HCT116 (cell line): ENCODE measurements around the gene CDK9. TPM values are rescaled to one million over a fixed set of nuclear protein-coding genes. Genes with fewer than 3 reads are reported as not detected.

Source experiments
- ATAC-seq: fragments of 200-7000 bp; cut with Tn5 transposase; 2 replicates; pipeline ENCODE4 v1.9.1; 2020; ENCODE audit warnings: mild to moderate bottlenecking, moderate library complexity
- Bru-seq: library from RNA; stranded (reverse); fragments of 400-500 nt; gene quantifications from one replicate; lab custom pipeline; 2021; lab: Mats Ljungman, UMichigan
- BruChase-seq, 2 experiments: library from RNA; stranded (reverse); fragments of 400-500 nt; gene quantifications; one replicate each; lab custom pipeline; 2021; lab: Mats Ljungman, UMichigan
- BruUV-seq: library from RNA; stranded (reverse); fragments of 400-500 nt; replicated peaks from 2 replicates; lab custom pipeline; 2021; lab: Mats Ljungman, UMichigan
- CTCF ChIA-PET: fragments of 300-600 bp; sonication (Branson Sonifier 250); formaldehyde crosslinking; loops from one replicate; lab custom pipeline; 2021; ENCODE audit warnings: antibody characterized with exemption; lab: Charles Lee
- POLR2A ChIA-PET: fragments of 300-600, 350-600 bp; sonication (Branson Sonifier 250); formaldehyde crosslinking; loops from one replicate; lab custom pipeline; 2021; ENCODE audit warnings: antibody characterized with exemption; lab: Charles Lee
- RAD21 ChIA-PET, 2 experiments: fragments of 300-600 bp; sonication (Branson Sonifier 250); formaldehyde crosslinking; loops; one replicate each; lab custom pipeline; 2023; ENCODE audit warnings: low total read pairs in 2 of 2; ENCODE audit not compliant: uncharacterized antibody in 2 of 2, unreplicated experiment in 2 of 2, low non-redundant PET in 1 of 2; lab: Charles Lee
- DNase-seq: peaks from one replicate; pipeline ENCODE4 v3.0.0-alpha.2; 2010; ENCODE audit warnings: low read depth, low spot score
- H2AFZ ChIP-seq: fragments of 200-600 bp; shearing (Covaris generic), sonication (generic); 2 replicates; pipeline ENCODE4 v1.6.1; 2017; ENCODE audit warnings: low read depth, mixed run types, mixed read lengths, antibody characterized with exemption, low read length; ENCODE audit not compliant: poor library complexity, severe bottlenecking
- H3K27ac ChIP-seq: 2 replicates; pipeline ENCODE4 v1.5.1; 2012; ENCODE audit warnings: low read depth, low read length
- H3K27me3 ChIP-seq: fragments of 200-600 bp; sonication (generic); 2 replicates; pipeline ENCODE4 v1.6.1; 2016; ENCODE audit warnings: mixed run types, low read length, mixed read lengths; ENCODE audit not compliant: insufficient read depth
- H3K36me3 ChIP-seq, 2 experiments: fragments of 200-500 bp in 1 of 2; fragments of 200-600 bp in 1 of 2; sonication (Bioruptor generic) in 1 of 2; sonication (generic) in 1 of 2; 2 replicates each; pipeline versions ENCODE4 v1.5.1 to v1.6.1; 2014 to 2016; ENCODE audit warnings: low read length in 2 of 2, inconsistent platforms in 1 of 2, mixed read lengths in 1 of 2, mixed run types in 1 of 2; ENCODE audit not compliant: insufficient read depth in 2 of 2, control insufficient read depth in 1 of 2
- H3K4me1 ChIP-seq, 2 experiments: fragments of 200-600 bp in 1 of 2; sonication (generic) in 1 of 2; 2 replicates each; pipeline versions ENCODE4 v1.5.1 to v1.6.1; 2012 to 2017; ENCODE audit warnings: low read length in 2 of 2, inconsistent platforms in 1 of 2, mild to moderate bottlenecking in 1 of 2, mixed read lengths in 1 of 2, mixed run types in 1 of 2, moderate library complexity in 1 of 2; ENCODE audit not compliant: insufficient read depth in 2 of 2, control insufficient read depth in 1 of 2
- H3K4me2 ChIP-seq: fragments of 200-600 bp; sonication (generic); 2 replicates; pipeline ENCODE4 v1.6.1; 2017; ENCODE audit warnings: mixed run types, low read length, mixed read lengths
- H3K4me3 ChIP-seq, 2 experiments: fragments of 200-600 bp in 1 of 2; sonication (generic) in 1 of 2; replicated peaks in 1 of 2; 2 replicates each; pipeline ENCODE4 v1.5.1; 2011 to 2016; ENCODE audit warnings: low read length in 2 of 2, control low read depth in 1 of 2, low read depth in 1 of 2, mild to moderate bottlenecking in 1 of 2, mixed read lengths in 1 of 2, mixed run types in 1 of 2
- H3K79me2 ChIP-seq: fragments of 200-600 bp; sonication (generic); 2 replicates; pipeline ENCODE4 v1.6.1; 2017; ENCODE audit warnings: mild to moderate bottlenecking, mixed run types, low read length, moderate library complexity, mixed read lengths; ENCODE audit not compliant: insufficient read depth
- H3K9ac ChIP-seq: fragments of 200-600 bp; sonication (generic); 2 replicates; pipeline ENCODE4 v1.6.1; 2016; ENCODE audit warnings: low read length, mixed read lengths
- H3K9me2 ChIP-seq: fragments of 200-600 bp; sonication (generic), shearing (Covaris generic); 2 replicates; pipeline ENCODE4 v1.6.1; 2017; ENCODE audit warnings: mixed run types, mild to moderate bottlenecking, moderate library complexity; ENCODE audit not compliant: insufficient read depth
- H3K9me3 ChIP-seq, 2 experiments: fragments of 200-500 bp in 1 of 2; fragments of 200-600 bp in 1 of 2; sonication (Bioruptor generic) in 1 of 2; sonication (generic) in 1 of 2; 2 replicates each; pipeline ENCODE4 v1.6.1; 2014 to 2017; ENCODE audit warnings: low read length in 2 of 2, mixed read lengths in 2 of 2, inconsistent platforms in 1 of 2, low read depth in 1 of 2, mild to moderate bottlenecking in 1 of 2, mixed run types in 1 of 2, moderate library complexity in 1 of 2; ENCODE audit not compliant: control insufficient read depth in 1 of 2, insufficient read depth in 1 of 2
- H4K20me1 ChIP-seq: fragments of 200-600 bp; sonication (generic), shearing (Covaris generic); 2 replicates; pipeline ENCODE4 v1.6.1; 2017; ENCODE audit warnings: mixed run types, mild to moderate bottlenecking, moderate library complexity; ENCODE audit not compliant: insufficient read depth
- CEBPB ChIP-seq: IDR thresholded peaks from 2 replicates; pipeline ENCODE4 v1.6.1; 2012; ENCODE audit warnings: low read depth
- EZH2 ChIP-seq: fragments of 200-600 bp; sonication (generic); IDR thresholded peaks from 2 replicates; pipeline ENCODE4 v1.6.1; 2017; ENCODE audit warnings: antibody characterized with exemption, mixed run types
- JUND ChIP-seq: IDR thresholded peaks from 2 replicates; pipeline ENCODE4 v1.6.1; 2012
- POLR2A ChIP-seq: IDR thresholded peaks from 2 replicates; pipeline ENCODE4 v1.7.0; 2011; ENCODE audit warnings: borderline replicate concordance; ENCODE audit not compliant: insufficient read depth, insufficient read length; ENCODE audit errors: extremely low read depth
- POLR2AphosphoS5 ChIP-seq: IDR thresholded peaks from 2 replicates; pipeline ENCODE4 v1.6.1; 2011; ENCODE audit warnings: mild to moderate bottlenecking, low read depth, low read length, moderate library complexity
- TCF7L2 ChIP-seq: IDR thresholded peaks from 2 replicates; pipeline ENCODE4 v1.7.0; 2011; ENCODE audit warnings: borderline replicate concordance, inconsistent platforms; ENCODE audit not compliant: insufficient read depth, insufficient read length; ENCODE audit errors: extremely low read depth
- YY1 ChIP-seq: IDR thresholded peaks from 2 replicates; pipeline ENCODE4 v1.6.1; 2011; ENCODE audit warnings: low read length, low read depth, moderate library complexity, mild to moderate bottlenecking; ENCODE audit not compliant: insufficient replicate concordance; ENCODE audit errors: extremely low read depth
- ZBTB33 ChIP-seq: IDR thresholded peaks from 2 replicates; pipeline ENCODE4 v1.6.1; 2011; ENCODE audit warnings: mild to moderate bottlenecking, low read length, moderate library complexity; ENCODE audit not compliant: insufficient replicate concordance; ENCODE audit errors: extremely low read depth
- ZFX ChIP-seq: fragments of 450-650 bp; IDR thresholded peaks from 2 replicates; pipeline ENCODE4 v1.6.1; 2017
- intact Hi-C: fragments of 100-400 bp; cut with micrococcal nuclease; formaldehyde crosslinking; loops from 2 replicates; pipeline ENCODE4 v1.10.0; 2022
- long read RNA-seq: library from polyadenylated mRNA; unstranded; transcript quantifications from one replicate; pipeline ENCODE4 v2.0.0, GENCODE V29; 2021; ENCODE audit not compliant: unreplicated experiment
- polyA plus RNA-seq: library from polyadenylated mRNA; unstranded; fragments of >200 nt; gene quantifications from 2 replicates; pipeline ENCODE4 v1.2.1, GENCODE V29; 2012; ENCODE audit warnings: missing spikeins
- total RNA-seq: library from RNA; stranded (reverse); gene quantifications from one replicate; pipeline ENCODE4 v1.2.1, GENCODE V29; 2021; ENCODE audit not compliant: unreplicated experiment

The CDK9 gene
- total RNA-seq: 102 TPM
- 73.7 and 74.4 TPM in 2 replicates for polyA plus RNA-seq
- percentile 96 among the genes with signal in this experiment for Bru-seq, nascent RNA
- BruChase-seq, experiment 1, labeled RNA remaining after a 6-hour chase: percentile 93 among the genes with signal in this experiment
- percentile 97 among the genes with signal in this experiment for BruChase-seq, experiment 2, labeled RNA remaining after a 2-hour chase
- long read RNA-seq, transcript CDK9-201 (7 exons, 2,463 nt): major isoform, 128 of 174 reads
- long read RNA-seq, partial matches to known transcripts: 6 of 174 reads
- long read RNA-seq, other reads (novel, unspliced or antisense): 37 of 174 reads

GRCh38 chr9:127785933-127786772, at the start of gene CDK9:
Gene CDK9, plus strand, starts transcription at chr9:127786034. Its CDS starts 115 bp downstream, at chr9:127786149.
- TF ChIP-seq JUND (no peak), YY1 (peak; percentile 14), CEBPB (no peak), POLR2AphosphoS5 (peak; percentile 54), POLR2A (no peak), ZFX (peak; percentile 96), TCF7L2 (peak; percentile 58), EZH2 (no peak), ZBTB33 (no peak)
- peaks cover 47% of the 10 kb centered on the region for H3K79me2 ChIP-seq
- no TSS peak for BruUV-seq
- peak within 1 kb of the TSS; percentile 98 for H3K27ac ChIP-seq
- RAD21 ChIA-PET: interaction anchor here (0.5 to 1.1 kb wide), 4 partner anchors 51 to 140 kb away, joined by 3 to 6 read pairs (median 4); partner anchors contain the start of gene TOR2A (in 2 of the 2)
- H3K4me1 ChIP-seq: peaks cover 11 to 14% of the 10 kb centered on the region in 2 experiments; a peak in 3 of 4 replicates
- H3K9me3 ChIP-seq: no peaks in the 10 kb centered on the region
- intact Hi-C loops: loop anchor here (1.0 to 5.0 kb wide), 3 partner anchors 51 to 195 kb away; partner anchors contain the start of genes ST6GALNAC4 and TOR2A
- DNase-seq (peak; percentile 73), ATAC-seq (peak; percentile 77)
- no peaks in the 10 kb centered on the region for H3K9me2 ChIP-seq
- H3K9ac ChIP-seq: peak within 1 kb of the TSS; percentile 89
- CTCF ChIA-PET: interaction anchor here (0.6 to 1.6 kb wide), 6 partner anchors 15 to 134 kb away, joined by 4 to 7 read pairs (median 5); partner anchors contain the start of gene TOR2A
- H3K4me3 ChIP-seq: peak within 1 kb of the TSS; percentile 76 to 90
- peak within 1 kb of the TSS; percentile 87 for H3K4me2 ChIP-seq
- H3K27me3 ChIP-seq: no peaks in the 10 kb centered on the region
- H3K36me3 ChIP-seq: peaks cover 35 to 43% of the 10 kb centered on the region in 2 experiments
- H4K20me1 ChIP-seq: peaks cover 31% of the 10 kb centered on the region; the same call in 1 of the 2 replicates
- no peak within 1 kb of the TSS for H2AFZ ChIP-seq
- POLR2A ChIA-PET: interaction anchor here (0.7 to 1.1 kb wide), 4 partner anchors 10 to 51 kb away, joined by 3 to 6 read pairs (median 3); partner anchors contain the start of gene TOR2A
